GM12878 (cell line): ENCODE results near the gene NDRG2. TPM values are rescaled to one million over a fixed set of nuclear protein-coding genes. Genes with fewer than 3 reads are reported as not detected.

Experiments
- ATAC-seq: fragments of 200-7000 bp; cut with Tn5 transposase; 3 replicates; pipeline ENCODE4 v1.9.1; 2020; ENCODE audit warnings: mild to moderate bottlenecking, moderate library complexity
- BruUV-seq: library from RNA; stranded (reverse); fragments of 400-500 nt; replicated peaks from 2 replicates; lab custom pipeline; 2021; lab: Mats Ljungman, UMichigan
- CTCF ChIA-PET: fragments of 300-600 bp; sonication (Branson Sonifier 250); formaldehyde crosslinking; extraction: SDS; loops from one replicate; lab custom pipeline; 2021; ENCODE audit warnings: inconsistent platforms; lab: Yijun Ruan, JAX
- POLR2A ChIA-PET: fragments of 350-600 bp; formaldehyde crosslinking; extraction: SDS; loops from one replicate; lab custom pipeline; 2021; ENCODE audit warnings: inconsistent platforms; lab: Charles Lee
- RAD21 ChIA-PET: fragments of 300-600 bp; sonication (Branson Sonifier 250); formaldehyde crosslinking; loops from one replicate; lab custom pipeline; 2023; ENCODE audit warnings: antibody characterized with exemption; ENCODE audit not compliant: unreplicated experiment; lab: Charles Lee
- SMC1A ChIA-PET: fragments of 300-600 bp; sonication (Branson Sonifier 250); formaldehyde crosslinking; loops from one replicate; lab custom pipeline; 2023; ENCODE audit not compliant: unreplicated experiment, uncharacterized antibody; lab: Charles Lee
- DNase-seq: peaks from one replicate; pipeline ENCODE4 v3.0.0-alpha.2; 2011; ENCODE audit warnings: low read depth, low spot score
- FAIRE-seq: peaks from 3 replicates; lab custom pipeline; 2011; peaks lifted over from hg19 to GRCh38; lab: Jason Lieb, UNC
- H2AFZ ChIP-seq: 2 replicates; pipeline ENCODE4 v1.6.0; 2011; ENCODE audit warnings: low read depth, low read length, control low read depth; ENCODE audit not compliant: control insufficient read depth
- H3K27ac ChIP-seq: 2 replicates; pipeline ENCODE4 v1.5.1; 2011; ENCODE audit warnings: control low read depth; ENCODE audit not compliant: control insufficient read depth, insufficient read depth
- H3K27me3 ChIP-seq, 2 experiments: replicated peaks in 1 of 2; 2 replicates each; pipeline versions ENCODE4 v1.6.0 to v1.6.1; 2011; ENCODE audit warnings: low read length in 1 of 2; ENCODE audit not compliant: control insufficient read depth in 2 of 2, insufficient read depth in 2 of 2
- H3K36me3 ChIP-seq, 2 experiments: 2 replicates each; pipeline ENCODE4 v1.5.1; 2011; ENCODE audit warnings: low read length in 1 of 2; ENCODE audit not compliant: control insufficient read depth in 2 of 2, insufficient read depth in 2 of 2
- H3K4me1 ChIP-seq: 2 replicates; pipeline ENCODE4 v1.6.1; 2011; ENCODE audit warnings: mild to moderate bottlenecking, low read length, moderate library complexity, mixed read lengths; ENCODE audit not compliant: control insufficient read depth, insufficient read depth
- H3K4me2 ChIP-seq: 2 replicates; pipeline ENCODE4 v1.6.0; 2011; ENCODE audit warnings: control low read depth; ENCODE audit not compliant: control insufficient read depth, insufficient read depth
- H3K4me3 ChIP-seq: fragments of 200-600 bp; sonication (generic); 2 replicates; pipeline ENCODE4 v1.5.1; 2016
- H3K79me2 ChIP-seq: 2 replicates; pipeline ENCODE4 v1.6.0; 2011; ENCODE audit warnings: low read length; ENCODE audit not compliant: control insufficient read depth, insufficient read depth
- H3K9ac ChIP-seq: 2 replicates; pipeline ENCODE4 v1.8.0; 2011; ENCODE audit warnings: low read length, control low read depth, mixed read lengths; ENCODE audit not compliant: control insufficient read depth, insufficient read depth
- H3K9me3 ChIP-seq: replicated peaks from 3 replicates; pipeline ENCODE4 v1.5.1; 2011; ENCODE audit warnings: mild to moderate bottlenecking, low read length; ENCODE audit not compliant: control insufficient read depth, insufficient read depth
- H4K20me1 ChIP-seq: 2 replicates; pipeline ENCODE4 v1.6.0; 2011; ENCODE audit not compliant: control insufficient read depth, insufficient read depth
- GABPA ChIP-seq: IDR thresholded peaks from 2 replicates; pipeline ENCODE4 v1.6.1; 2014; ENCODE audit warnings: antibody characterized with exemption, low read depth, mild to moderate bottlenecking, inconsistent platforms
- HCFC1 ChIP-seq: fragments of 150-350 bp; IDR thresholded peaks from 2 replicates; pipeline ENCODE4 v1.6.1; 2014; ENCODE audit warnings: low read length
- JUND ChIP-seq: IDR thresholded peaks from 2 replicates; pipeline ENCODE4 v1.6.1; 2012; ENCODE audit warnings: low read depth, mild to moderate bottlenecking, low read length, improper control_type of control experiment, moderate library complexity
- MYB ChIP-seq: fragments of 150-350 bp; IDR thresholded peaks from 2 replicates; pipeline ENCODE4 v1.6.1; 2014; ENCODE audit warnings: mild to moderate bottlenecking, low read depth, low read length, borderline replicate concordance
- PKNOX1 ChIP-seq: fragments of 450-650 bp; IDR thresholded peaks from 2 replicates; pipeline ENCODE4 v1.6.1; 2016; ENCODE audit warnings: mild to moderate bottlenecking
- SP1 ChIP-seq: IDR thresholded peaks from one replicate; pipeline ENCODE4 v1.6.1; 2011; ENCODE audit warnings: low read depth, low read length
- YBX1 ChIP-seq: fragments of 450-650 bp; IDR thresholded peaks from 2 replicates; pipeline ENCODE4 v1.6.1; 2016; ENCODE audit warnings: antibody characterized with exemption
- WGBS: methylation state at CpG from one replicate; pipeline ENCODE4 v1.1.6; 2016; ENCODE audit warnings: low lambda C conversion rate; ENCODE audit not compliant: insufficient replicate concordance, insufficient coverage; ENCODE audit errors: missing lambda C conversion rate; 5-methylcytosine and 5-hydroxymethylcytosine counted together
- in situ Hi-C: fragments of 300-500 bp; cut with MboI; formaldehyde crosslinking; loops from 9 replicates; pipeline ENCODE4 v1.14.3; 2018; ENCODE audit warnings: mixed read lengths
- intact Hi-C: fragments of 100-400 bp; cut with micrococcal nuclease; formaldehyde crosslinking; loops from one replicate; pipeline ENCODE4 v1.14.2; 2022; ENCODE audit not compliant: unreplicated experiment
- polyA plus RNA-seq, 11 experiments: library from polyadenylated mRNA; depleted of rRNA in 4 of 11; unstranded in 6 of 11; stranded (reverse) in 5 of 11; fragments of >200 nt; fragmentation: Nextera tagmentation in 4 of 11; fragmentation: Illumina TruSeq in 1 of 11; extraction: Ambion mirVana in 4 of 11; extraction: Trizol in 1 of 11; gene quantifications; 1 replicate in 1 of 11; 2 replicates in 10 of 11; pipeline versions ENCODE4 v1.2.1 to v1.2.3, GENCODE V29; 2011 to 2016; ENCODE audit warnings: inconsistent platforms in 2 of 11, missing spikeins in 2 of 11, low read depth in 1 of 11
- total RNA-seq, 4 experiments: library from RNA; depleted of rRNA in 3 of 4; stranded (reverse); fragments of >200 nt in 3 of 4; fragmentation: Illumina TruSeq in 1 of 4; extraction: Trizol in 1 of 4; gene quantifications; 2 replicates each; pipeline versions ENCODE4 v1.2.1 to v1.2.3, GENCODE V29; 2013 to 2021
- TF ChIP-seq, protein P1 (sequence below): fragments of 150-350 bp; IDR thresholded peaks from 2 replicates; pipeline ENCODE4 v1.6.1; 2016; ENCODE audit warnings: low read depth, low read length
- TF ChIP-seq, protein P2 (sequence below): IDR thresholded peaks from 2 replicates; pipeline ENCODE4 v1.6.1; 2011; ENCODE audit warnings: borderline replicate concordance, low read depth, mild to moderate bottlenecking, moderate library complexity, low read length; ENCODE audit not compliant: insufficient read depth, poor library complexity, severe bottlenecking
- TF ChIP-seq, protein P3 (sequence below): fragments of 450-650 bp; IDR thresholded peaks from 2 replicates; pipeline ENCODE4 v1.6.1; 2017; ENCODE audit warnings: mild to moderate bottlenecking, moderate library complexity
- TF ChIP-seq, protein P4 (sequence below): IDR thresholded peaks from 2 replicates; pipeline ENCODE4 v1.6.1; 2011; ENCODE audit warnings: low read depth, low read length, improper control_type of control experiment, borderline replicate concordance

Gene NDRG2
- total and polyA plus RNA-seq, 10 of the 15 experiments (the other 5 are each of a cell fraction or from before 2014, with no cell fraction given), result 0.15 to 0.49 TPM; not detected in 8

DNA sequence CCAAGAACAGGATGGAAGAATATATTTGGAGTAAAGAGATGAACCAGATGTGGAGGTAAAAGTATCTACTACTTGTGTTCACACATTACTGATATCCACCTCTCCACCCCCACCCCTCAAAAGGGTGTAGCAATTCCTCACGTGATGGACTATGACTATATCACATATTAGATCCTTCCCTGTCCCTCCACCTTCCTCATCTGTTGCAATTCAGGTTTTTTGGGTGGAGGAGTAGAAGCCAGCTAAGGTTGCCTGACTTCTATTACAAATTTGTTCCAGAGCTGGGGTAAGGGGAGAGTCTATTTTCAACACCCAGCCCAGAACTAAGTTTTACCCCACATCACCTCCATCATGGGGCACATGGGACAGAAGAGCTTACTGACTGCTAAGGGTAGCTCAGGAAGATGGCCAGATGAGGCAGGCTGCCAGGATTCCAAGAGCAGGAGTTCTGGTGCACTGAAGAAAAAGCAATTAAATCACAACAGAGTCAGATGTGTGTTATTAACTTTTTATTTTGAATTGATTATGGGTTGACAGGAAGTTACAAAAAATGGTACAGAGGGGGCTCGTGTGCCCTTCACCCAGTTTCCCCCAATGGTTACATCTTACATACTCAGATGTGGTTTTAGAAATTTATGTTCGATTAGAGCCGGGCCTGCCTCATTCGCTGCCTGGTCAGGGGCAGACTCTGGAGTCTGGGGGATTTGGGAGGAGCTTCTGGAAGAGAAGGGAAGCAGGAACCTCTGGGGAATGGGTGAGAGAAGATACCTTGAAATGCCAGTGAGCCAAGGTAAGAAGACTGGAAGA lies 7.7 kb upstream of the NDRG2 start:
- ATAC-seq (no peak), FAIRE-seq (no peak)
- intact Hi-C loops, result no loop called here
- TF ChIP-seq, protein P1, sequence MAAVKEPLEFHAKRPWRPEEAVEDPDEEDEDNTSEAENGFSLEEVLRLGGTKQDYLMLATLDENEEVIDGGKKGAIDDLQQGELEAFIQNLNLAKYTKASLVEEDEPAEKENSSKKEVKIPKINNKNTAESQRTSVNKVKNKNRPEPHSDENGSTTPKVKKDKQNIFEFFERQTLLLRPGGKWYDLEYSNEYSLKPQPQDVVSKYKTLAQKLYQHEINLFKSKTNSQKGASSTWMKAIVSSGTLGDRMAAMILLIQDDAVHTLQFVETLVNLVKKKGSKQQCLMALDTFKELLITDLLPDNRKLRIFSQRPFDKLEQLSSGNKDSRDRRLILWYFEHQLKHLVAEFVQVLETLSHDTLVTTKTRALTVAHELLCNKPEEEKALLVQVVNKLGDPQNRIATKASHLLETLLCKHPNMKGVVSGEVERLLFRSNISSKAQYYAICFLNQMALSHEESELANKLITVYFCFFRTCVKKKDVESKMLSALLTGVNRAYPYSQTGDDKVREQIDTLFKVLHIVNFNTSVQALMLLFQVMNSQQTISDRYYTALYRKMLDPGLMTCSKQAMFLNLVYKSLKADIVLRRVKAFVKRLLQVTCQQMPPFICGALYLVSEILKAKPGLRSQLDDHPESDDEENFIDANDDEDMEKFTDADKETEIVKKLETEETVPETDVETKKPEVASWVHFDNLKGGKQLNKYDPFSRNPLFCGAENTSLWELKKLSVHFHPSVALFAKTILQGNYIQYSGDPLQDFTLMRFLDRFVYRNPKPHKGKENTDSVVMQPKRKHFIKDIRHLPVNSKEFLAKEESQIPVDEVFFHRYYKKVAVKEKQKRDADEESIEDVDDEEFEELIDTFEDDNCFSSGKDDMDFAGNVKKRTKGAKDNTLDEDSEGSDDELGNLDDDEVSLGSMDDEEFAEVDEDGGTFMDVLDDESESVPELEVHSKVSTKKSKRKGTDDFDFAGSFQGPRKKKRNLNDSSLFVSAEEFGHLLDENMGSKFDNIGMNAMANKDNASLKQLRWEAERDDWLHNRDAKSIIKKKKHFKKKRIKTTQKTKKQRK, result no peak
- TF ChIP-seq, protein P2, sequence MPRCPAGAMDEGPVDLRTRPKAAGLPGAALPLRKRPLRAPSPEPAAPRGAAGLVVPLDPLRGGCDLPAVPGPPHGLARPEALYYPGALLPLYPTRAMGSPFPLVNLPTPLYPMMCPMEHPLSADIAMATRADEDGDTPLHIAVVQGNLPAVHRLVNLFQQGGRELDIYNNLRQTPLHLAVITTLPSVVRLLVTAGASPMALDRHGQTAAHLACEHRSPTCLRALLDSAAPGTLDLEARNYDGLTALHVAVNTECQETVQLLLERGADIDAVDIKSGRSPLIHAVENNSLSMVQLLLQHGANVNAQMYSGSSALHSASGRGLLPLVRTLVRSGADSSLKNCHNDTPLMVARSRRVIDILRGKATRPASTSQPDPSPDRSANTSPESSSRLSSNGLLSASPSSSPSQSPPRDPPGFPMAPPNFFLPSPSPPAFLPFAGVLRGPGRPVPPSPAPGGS, result no peak
- TF ChIP-seq GABPA (no peak), MYB (no peak), YBX1 (no peak), PKNOX1 (no peak), JUND (no peak), SP1 (no peak), HCFC1 (no peak)
- TF ChIP-seq, protein P3, sequence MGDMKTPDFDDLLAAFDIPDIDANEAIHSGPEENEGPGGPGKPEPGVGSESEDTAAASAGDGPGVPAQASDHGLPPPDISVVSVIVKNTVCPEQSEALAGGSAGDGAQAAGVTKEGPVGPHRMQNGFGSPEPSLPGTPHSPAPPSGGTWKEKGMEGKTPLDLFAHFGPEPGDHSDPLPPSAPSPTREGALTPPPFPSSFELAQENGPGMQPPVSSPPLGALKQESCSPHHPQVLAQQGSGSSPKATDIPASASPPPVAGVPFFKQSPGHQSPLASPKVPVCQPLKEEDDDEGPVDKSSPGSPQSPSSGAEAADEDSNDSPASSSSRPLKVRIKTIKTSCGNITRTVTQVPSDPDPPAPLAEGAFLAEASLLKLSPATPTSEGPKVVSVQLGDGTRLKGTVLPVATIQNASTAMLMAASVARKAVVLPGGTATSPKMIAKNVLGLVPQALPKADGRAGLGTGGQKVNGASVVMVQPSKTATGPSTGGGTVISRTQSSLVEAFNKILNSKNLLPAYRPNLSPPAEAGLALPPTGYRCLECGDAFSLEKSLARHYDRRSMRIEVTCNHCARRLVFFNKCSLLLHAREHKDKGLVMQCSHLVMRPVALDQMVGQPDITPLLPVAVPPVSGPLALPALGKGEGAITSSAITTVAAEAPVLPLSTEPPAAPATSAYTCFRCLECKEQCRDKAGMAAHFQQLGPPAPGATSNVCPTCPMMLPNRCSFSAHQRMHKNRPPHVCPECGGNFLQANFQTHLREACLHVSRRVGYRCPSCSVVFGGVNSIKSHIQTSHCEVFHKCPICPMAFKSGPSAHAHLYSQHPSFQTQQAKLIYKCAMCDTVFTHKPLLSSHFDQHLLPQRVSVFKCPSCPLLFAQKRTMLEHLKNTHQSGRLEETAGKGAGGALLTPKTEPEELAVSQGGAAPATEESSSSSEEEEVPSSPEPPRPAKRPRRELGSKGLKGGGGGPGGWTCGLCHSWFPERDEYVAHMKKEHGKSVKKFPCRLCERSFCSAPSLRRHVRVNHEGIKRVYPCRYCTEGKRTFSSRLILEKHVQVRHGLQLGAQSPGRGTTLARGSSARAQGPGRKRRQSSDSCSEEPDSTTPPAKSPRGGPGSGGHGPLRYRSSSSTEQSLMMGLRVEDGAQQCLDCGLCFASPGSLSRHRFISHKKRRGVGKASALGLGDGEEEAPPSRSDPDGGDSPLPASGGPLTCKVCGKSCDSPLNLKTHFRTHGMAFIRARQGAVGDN, result no peak
- TF ChIP-seq, protein P4, sequence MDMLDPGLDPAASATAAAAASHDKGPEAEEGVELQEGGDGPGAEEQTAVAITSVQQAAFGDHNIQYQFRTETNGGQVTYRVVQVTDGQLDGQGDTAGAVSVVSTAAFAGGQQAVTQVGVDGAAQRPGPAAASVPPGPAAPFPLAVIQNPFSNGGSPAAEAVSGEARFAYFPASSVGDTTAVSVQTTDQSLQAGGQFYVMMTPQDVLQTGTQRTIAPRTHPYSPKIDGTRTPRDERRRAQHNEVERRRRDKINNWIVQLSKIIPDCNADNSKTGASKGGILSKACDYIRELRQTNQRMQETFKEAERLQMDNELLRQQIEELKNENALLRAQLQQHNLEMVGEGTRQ, result no peak

More for the DNA sequence above, 7.7 kb upstream of the NDRG2 start:
- no peaks in the 10 kb centered on the region for H3K36me3 ChIP-seq
- ChIA-PET RAD21 (interaction anchor here (1.5 kb wide), 1 partner anchor 18 kb away, joined by 3 read pairs; no protein-coding TSS in a partner anchor), SMC1A (no interaction called here), POLR2A (no interaction called here), CTCF (interaction anchor here (1.3 to 3.2 kb wide), 3 partner anchors 15 to 61 kb away, joined by 3 to 12 read pairs (median 4); no protein-coding TSS in a partner anchor)
- no peak overlapping the region for H3K27ac ChIP-seq
- no TSS peak for BruUV-seq
- in situ Hi-C loops, result no loop called here
- no peak for DNase-seq
- H3K4me1 ChIP-seq, result peaks cover 8% of the 10 kb centered on the region
- H3K4me3 ChIP-seq, result no peak overlapping the region
- H4K20me1 ChIP-seq, result no peaks in the 10 kb centered on the region
- H3K79me2 ChIP-seq, result no peaks in the 10 kb centered on the region
- H3K27me3 ChIP-seq, result peaks cover 0 to 9% of the 10 kb centered on the region in 2 experiments; a peak in 2 of 4 replicates
- H3K9ac ChIP-seq, result no peak overlapping the region
- no peaks in the 10 kb centered on the region for H3K9me3 ChIP-seq
- WGBS, result 20% methylated on average over 5 of the region's 5 CpGs
- no peak overlapping the region for H2AFZ ChIP-seq
- no peak overlapping the region for H3K4me2 ChIP-seq
